Myocyte (in vitro differentiated cells): ENCODE measurements around the gene CCDC78. TPM values are rescaled to one million over a fixed set of nuclear protein-coding genes. Genes with fewer than 3 reads are reported as not detected.
"Not testable (repeated sequence)": the region's sequence is repeated elsewhere in the genome, so short reads cannot be mapped to it uniquely, and the experiment has no call there.

Experiments
- DNase-seq: peaks from one replicate; pipeline ENCODE4 v3.0.0-alpha.2; 2012; ENCODE audit warnings: low read depth
- total RNA-seq: library from RNA; depleted of rRNA; stranded (reverse); fragments of >200 nt; gene quantifications from 2 replicates; pipeline ENCODE4 v1.2.3, GENCODE V29; 2014

CCDC78 gene
- total RNA-seq, 1 donor from 2014 or later, result 6.0 TPM

DNA sequence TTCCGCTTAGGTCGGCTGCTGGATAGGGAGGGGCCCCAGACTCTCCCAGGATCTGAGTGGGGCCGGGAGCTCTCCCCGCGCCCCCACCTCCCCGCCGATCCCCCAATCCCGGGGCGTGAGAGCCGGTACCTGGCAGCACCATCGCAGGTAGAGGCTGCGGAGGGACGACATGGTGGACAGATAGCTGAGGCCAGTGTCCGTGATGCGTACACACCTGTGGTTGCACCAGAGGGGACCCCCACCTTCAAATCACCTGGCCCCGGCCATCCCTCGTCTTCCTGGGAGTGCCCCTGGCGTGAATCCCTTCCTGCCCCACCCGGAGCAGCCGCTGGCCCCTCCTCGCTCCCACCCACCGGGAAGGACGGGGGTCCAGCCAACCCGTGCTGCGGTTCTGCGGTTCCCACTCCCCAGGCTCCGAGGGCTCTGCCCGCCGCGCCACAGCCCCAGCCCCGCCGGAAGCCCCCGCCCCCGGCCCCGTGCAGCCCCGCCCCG is 31.3 kb downstream of the CCDC78 start:
- DNase-seq, result no peak

DNA sequence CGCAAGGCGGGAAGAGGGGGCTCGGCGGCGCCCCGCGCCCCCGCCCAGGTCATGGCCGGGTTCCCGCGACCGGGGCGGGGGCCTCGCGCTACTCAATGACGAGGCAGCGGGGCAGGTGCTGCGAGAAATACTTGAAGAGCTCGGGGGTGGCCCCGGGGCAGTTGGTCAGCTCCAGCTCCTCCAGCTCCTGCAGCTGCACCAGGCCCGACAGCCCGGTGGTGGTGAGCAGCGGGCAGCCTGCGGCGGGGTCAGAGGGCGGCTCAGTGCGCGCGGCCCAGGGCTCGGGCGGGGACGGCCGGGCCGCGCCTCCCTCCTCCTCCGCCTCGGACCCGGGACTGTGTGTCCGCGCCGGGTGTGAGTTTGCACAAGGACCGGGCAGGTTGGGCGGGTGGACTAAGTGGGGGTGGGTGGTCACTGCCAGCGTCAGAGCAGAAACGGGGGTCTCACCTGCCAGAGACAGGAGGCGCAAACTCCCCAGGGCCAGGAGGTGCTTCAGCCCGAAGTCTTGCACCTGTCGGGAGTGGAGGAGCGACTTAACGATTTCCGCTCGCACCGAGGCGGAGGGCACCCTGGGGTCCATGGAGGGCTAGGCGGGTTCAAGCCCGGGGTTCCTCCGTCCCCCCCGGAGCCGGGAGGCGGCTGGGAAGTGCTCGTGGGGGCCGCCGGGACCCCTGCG is 31.9 kb downstream of the CCDC78 start:
- DNase-seq, result no peak

DNA sequence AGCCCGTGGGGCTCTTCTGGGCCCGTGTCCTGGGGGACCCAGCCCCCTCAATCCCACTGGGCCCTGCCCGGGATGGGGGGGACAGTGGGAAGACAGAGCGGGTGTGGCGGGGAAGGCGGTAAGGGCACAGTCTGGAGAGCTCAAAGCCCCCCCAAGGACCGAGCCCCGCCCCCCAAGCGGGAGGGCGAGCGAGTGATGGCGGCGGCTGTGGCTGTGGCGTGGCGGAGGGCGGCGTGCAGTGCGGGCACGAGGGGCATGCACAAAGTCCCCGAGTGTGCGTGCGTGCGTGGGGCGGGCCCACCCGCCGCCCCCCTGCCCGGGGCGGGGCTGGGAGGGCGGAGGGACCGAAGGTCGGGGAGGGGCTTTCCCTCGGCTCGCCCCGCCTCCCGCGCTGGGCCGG is 32.5 kb downstream of the CCDC78 start:
- no peak for DNase-seq

DNA sequence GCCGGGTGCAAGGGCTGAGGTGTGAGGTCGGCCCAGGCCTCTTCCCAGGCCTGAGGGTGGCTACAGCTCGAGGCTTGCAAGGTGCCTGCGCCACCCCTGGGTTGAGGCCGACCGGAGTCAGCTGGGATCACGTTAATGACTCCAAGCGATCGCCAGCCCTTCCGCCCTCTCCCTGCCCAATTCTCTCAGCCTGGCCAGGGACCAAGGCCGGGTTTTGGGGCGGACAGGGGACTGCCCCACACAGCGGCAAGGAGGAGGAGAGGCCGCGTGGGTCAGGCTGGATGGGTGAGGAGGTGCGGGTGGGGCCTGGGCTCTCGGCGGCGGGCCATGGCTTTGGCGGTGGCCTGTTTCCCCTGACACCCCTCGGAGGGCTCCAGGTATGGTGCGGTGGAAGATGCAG is 32.9 kb downstream of the CCDC78 start:
- DNase-seq, result no peak

DNA sequence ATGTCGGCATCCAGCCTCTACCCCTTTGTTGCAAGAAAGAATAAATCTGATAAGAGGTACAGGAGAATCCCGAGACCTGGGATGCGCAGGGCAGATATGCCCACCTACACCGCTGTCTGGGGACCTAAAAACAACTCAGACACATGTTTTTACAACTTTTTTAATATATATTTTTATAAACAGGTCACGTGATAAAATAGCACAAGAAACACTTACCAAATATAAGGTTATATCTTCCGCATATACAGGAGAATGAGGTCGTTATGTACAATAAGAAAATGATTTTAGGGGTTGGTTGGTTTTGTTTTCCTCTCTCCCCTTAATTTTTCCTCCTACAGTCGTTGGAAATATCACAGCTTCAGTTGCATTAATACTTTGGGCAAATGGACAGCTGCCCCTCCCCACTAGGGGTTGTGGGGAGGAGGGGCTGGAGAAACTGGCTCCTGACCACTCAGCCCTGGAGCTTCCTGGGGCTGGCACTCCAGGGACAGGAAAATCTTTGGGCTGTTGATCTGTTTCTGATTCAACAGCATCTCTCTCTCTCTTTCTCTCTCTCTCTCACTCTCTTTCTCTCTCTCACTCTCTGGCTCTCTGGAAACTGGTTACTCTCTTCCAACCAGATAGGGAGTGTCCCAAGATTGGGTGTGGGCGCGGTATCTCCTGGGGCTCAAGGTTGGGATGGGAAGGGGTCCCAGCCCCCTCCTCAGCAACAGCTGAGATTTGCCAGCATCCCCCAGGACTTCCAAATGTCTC is 33.7 kb downstream of the CCDC78 start:
- DNase-seq, result no peak

DNA sequence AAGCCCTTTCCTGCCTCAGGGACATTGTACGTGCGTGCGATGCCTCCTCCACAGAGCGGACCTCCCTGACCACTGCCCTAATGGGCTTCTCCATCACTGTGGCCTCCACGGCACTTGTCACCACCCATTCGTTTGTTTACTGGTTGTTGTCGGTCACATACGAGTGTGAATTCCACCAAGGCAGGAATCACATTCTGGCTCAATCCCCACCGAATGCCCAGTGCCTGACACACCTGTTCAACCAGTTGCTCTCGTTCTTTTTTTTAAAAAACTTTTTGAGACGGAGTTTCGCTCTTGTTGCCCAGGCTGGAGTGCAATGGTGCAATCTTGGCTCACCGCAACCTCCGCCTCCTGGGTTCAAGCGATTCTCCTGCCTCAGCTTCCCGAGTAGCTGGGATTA is 35.0 kb downstream of the CCDC78 start:
- DNase-seq, result not testable (repeated sequence)

DNA sequence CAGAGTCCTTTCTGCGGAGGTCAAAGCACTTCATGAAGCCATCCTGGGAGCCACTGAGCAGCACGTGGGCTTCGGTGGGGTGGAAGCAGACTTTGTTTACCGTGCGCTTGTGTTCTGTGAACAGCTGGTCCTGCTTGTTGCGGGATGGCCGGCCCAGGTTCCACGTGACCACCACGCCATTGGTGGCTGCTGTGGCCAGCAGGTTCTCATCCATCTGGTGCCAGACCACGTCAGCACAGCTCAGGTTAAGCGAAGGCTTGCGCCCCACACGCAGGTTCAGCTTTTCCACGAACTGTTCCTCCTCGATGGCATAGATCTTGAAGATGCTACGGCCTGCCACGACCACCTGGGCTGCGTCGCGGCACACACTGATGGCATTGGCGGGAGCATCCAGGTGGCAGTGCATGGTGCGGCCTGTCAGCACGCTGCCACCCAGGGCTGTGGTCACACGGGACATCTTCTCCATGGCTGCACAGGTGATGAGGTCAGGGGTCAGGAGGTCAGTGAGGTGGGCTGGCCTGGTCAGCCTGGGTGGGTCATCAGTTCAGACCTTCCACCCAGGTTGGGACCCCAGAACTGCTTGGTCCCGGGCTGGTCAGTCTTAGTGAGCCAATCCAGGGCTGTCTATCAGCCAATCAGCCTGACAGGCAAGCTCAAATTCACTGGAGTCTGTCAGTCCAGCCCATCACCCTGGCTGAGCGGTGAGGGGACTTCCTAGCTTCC is 36.9 kb downstream of the CCDC78 start:
- no peak for DNase-seq

DNA sequence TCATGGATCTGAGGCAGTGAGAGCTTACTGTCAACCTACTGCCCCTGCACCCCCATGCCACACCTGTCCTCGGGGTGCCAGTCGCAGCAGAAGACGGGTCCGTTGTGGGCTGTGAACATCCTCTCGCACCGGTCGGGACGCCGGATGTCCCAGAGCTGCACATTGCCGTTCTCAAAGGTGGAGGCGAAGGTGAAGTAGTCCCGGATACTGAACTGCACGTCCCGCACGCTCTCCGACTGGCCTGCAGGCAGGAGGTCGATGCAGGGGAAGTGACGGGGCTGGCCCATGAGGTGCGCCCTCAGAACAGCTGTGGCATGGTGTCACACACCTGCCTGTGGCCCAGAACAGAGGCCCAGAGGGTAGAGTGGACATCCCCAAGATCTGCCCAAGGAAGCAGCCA is 38.7 kb downstream of the CCDC78 start:
- DNase-seq, result no peak

DNA sequence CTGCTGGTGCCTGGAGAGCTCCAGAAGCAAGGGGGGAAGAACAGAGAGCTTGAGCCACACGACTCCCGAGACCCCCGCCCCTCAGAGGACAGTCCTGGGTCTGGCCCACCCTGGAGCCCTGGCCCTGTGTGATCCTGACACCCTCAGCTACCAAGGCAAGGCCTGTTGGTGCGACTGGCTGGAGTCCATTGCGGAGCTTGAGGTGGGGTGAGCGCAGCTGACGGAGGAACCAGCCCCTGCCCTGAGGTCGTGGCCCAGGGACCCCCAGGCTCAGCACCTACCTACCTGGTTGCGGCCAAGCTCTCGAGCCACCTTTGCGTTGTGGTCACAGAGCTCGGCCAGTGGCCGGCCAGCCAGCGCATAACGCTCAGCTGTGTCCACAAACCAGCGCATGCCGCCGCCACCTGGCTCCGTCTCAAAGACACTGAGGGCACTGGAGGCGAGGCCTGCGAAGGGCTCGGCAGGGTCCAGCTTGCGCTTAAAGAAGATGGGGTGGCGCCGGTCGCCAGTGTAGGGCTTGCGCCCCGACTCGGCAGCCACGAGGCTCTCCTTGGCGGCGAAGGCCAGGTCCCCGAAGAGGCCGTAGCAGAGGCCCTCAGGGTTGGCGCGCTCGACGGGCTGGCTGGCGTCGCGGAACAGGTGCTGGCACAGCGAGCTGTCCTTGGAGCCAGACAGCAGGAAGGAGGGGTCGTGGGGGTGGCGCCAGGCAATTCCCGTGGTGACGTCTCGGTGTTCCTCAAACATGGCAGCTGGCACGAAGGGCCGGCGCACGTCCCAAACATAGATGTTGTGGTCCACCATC is 39.6 kb downstream of the CCDC78 start:
- no peak for DNase-seq

DNA sequence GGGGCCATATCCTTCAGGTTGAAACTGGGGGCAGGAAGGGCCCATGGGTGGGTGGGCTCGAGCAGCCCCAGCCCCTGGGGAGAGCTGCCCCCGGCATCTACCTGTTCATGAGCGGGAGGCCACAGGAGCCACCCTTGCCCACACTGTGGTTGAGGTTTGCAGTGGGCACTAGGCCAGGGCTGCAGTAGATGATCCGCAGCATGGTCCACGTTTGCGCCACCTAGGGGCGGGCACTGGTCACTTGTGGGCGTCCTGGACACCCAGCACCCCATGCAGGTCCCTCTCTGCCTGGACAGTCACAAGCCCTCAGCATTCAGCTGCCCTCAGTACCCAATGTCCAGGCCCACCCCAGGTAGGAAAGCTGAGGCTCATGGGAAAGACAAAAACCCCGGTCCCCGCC is 40.3 kb downstream of the CCDC78 start:
- peak; percentile 49 for DNase-seq

DNA sequence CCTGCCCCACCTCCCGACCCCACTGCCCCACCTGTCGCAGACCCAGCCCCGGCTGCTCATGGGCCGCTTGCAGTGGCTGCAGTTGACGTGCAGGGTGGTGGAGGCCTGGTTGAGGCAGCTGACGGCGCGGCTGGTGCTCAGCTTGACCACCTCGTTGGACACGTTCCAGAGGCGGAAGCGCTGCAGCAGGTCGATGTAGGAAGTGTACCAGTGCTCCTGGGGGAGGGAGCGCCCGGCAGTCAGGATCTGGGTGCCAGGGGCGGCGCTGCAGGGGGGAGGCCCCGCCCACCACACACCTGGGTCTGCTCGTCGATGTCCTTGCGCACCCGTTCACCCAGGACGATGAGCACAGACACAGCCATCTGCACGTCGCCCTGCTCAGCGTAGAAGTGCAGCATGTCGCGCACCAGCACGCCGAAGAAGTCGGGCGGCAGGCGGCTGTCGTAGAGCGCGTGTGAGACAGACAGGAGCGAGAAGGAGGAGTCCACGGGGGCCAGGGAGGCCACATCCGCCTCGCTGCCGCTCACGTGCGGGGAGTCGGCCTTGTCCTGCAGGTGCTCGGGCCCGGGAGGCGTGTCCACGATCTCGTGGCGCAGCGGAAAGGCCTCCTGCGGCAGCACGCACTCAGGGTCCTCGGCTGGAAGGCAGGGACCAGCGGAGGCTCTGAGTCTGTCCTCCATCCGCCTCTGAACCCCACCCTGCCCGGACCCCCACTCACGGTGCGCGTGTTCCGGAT is 41.1 kb downstream of the CCDC78 start:
- no peak for DNase-seq

DNA sequence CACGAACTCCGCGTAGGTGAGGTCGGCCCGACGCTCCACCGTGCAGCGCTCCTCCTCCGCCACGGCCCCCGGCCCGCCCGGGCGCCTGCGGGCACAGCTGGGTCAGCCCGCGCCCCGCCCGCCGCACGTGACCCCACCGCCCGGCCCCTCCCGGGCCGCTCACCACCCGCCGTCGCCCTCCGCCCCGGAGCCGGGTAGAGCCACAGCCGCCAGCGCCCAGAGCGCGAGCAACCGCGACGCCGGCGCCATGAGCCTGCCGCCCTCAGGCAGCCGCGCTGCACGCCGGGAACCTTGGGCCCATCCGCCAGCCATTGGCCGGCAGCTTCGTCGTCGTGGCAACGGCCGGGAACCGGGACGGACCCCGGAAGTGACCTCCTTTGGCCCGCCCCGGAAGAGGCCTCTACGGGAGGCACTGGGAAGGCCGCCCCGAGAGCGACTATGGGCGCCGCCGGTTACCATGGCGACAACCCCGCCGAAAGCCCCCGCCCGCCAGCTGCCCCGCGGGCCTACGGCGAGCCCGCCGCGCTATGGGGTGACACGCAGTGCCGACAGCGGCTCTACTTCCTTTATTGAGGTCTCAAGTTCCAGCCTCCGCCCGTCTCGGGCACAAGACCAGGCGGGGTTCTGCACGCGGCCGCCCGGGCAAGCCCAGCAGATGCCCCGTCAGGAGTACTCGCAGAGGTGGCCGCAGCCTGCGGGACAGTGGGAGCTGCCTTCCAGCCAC is 42.0 kb downstream of the CCDC78 start, which contains the start of gene JMJD8:
JMJD8 (minus strand) TSS at position 264 of the 724 bp plus-strand sequence; CDS start at position 249, 15 bp downstream.
- DNase-seq, result peak; percentile 96

DNA sequence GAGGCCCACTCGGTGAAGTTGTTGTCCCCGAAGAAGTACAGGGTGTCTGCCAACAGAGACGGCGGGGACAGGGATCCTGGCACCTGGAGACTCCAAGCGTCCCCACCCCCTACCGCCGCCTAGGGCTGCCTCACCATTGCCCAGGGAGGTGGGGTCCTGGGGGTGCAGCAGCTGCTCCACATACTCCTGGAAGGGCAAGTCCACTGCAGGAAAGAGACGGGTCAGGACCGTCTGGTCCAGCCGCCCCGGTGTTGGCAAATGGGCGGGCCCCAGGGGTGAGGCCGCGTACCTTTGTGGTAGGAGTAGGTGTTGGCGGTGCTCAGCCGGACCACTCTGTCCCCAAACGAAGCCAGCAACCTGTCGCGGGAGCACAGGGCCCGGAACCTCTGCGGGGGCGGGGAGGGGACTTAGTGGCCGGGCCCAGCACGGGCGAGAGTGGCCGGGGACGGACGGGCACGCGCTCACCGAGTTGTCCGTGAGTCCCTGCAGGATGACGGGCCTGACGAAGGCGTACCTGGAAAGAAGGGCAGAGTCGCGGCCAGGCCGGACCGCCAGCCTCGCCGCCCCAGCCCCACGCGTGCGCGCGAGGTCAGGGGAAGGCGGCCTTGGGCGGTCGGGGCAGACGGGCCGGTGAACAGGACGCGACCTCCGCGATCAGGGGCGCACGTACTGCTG is 42.7 kb downstream of the CCDC78 start:
- no peak for DNase-seq

DNA sequence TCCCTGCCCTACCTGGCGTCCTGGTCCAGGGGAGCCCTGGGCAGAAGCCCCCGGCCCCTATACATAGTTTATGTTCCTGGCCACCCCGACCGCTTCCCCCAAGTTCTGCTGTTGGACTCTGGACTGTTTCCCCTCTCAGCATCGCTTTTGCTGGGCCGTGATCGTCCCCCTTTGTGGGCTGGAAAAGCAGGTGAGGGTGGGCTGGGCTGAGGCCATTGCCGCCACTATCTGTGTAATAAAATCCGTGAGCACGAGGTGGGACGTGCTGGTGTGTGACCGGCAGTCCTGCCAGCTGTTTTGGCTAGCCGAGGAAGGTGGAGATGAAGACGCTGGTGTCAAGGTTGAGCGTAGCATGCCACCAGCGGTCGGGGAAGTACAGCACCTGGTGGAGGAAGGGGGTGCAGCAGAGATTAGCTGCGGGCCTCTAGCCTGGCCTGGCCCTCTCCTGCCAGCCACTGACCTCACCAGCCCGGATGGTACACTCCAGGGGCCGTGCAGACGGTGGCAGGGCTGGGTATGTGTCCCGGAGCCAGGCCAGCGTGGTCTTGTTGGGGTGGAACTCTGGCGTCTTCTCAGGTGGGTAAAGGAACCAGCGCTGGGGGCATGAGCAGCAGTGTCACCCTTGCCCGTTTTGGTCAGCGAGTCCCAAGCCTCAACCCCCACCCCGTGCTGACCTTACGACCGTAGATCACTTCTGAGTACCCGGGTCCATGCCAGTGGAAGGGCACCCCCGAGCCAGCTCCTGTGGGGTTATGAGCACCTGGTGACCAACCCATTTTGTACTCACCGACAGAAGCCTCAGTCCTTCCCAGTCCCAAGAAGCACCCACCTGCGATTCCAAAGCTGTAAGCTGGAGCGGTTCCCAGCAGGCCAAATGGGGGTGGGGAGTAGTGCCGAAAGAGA is 43.5 kb downstream of the CCDC78 start:
- no peak for DNase-seq

DNA sequence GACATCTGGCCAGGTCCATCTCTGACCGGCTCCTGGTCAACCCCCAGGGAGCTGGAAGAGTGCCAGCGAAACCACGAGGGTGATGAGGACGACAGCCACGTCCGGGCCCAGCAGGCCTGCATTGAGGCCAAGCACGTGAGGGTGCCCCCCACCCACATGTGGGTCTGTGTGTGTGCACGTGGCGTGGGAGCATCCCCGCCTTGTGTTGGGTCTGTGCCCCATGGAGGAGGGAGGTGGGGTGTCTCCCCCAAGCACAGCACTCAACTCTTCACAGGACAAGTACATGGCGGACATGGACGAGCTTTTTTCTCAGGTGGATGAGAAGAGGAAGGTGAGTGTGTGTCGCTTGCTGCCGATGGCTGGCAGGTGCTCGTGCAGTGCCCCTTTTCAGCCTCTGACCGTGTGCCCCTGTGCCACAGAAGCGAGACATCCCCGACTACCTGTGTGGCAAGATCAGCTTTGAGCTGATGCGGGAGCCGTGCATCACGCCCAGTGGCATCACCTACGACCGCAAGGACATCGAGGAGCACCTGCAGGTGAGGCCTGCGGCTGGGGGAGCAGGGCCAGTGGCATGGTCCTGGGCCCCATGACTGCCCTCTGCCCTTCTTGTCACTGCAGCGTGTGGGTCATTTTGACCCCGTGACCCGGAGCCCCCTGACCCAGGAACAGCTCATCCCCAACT is 44.4 kb downstream of the CCDC78 start:
- peak; percentile 34 for DNase-seq

DNA sequence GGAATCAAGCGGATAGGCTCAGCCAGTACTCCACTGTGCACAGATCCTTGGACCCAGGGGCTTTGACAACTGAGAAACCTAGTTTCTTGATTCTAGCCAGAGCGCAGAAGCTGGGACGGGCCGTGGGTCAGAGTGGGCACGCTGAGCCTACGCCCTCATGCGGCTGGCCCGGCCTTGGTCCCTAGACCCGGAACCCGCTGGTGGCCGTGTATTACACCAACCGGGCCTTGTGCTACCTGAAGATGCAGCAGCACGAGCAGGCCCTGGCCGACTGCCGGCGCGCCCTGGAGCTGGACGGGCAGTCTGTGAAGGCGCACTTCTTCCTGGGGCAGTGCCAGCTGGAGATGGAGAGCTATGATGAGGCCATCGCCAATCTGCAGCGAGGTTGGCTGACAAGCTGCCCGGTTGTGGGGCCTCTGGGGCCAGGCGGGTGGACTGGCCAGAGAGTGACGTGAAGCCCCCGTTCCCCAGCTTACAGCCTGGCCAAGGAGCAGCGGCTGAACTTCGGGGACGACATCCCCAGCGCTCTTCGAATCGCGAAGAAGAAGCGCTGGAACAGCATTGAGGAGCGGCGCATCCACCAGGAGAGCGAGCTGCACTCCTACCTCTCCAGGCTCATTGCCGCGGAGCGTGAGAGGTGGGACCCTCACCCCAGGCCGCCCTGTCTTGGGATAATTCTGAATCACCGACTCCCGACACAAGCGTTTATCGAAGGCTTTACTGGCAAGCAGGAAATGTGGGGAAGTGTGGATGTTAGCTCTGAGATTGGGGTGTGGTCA is 45.1 kb downstream of the CCDC78 start:
- DNase-seq, result no peak

DNA sequence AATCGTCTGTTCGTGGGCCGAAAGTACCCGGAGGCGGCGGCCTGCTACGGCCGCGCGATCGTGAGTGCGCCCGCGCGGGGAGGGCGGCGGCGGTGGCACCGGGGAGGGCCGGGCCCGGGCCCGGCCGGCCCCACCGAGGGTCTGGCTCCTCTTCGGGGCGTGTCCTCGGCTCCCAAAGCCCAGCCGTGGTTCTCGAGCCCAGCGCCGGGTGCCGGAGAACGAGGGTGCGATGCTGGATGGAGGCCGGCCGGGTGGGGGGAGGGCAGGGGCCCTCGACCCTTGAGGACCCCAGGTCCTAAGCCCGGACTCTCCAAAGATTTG is 45.7 kb downstream of the CCDC78 start:
- DNase-seq, result no peak
